ENCODE data around the gene RAD51B.

GRCh38 chr14:68624541-68625220 lies 805.1 kb downstream of the RAD51B start:
- TF ChIP-seq CTCF (conservative IDR thresholded peaks at IDR 0.05 in 1 of 2, IDR thresholded peaks at IDR 0.05 in 1 of 2; ENCODE audit: low read depth in 1 of 2, low read length in 2 of 2) (no peak), EZH2 (IDR thresholded peaks at IDR 0.05; ENCODE audit: low read length, missing control alignments) (no peak)
